Pancreas (tissue), 10 donors: Measurements from ENCODE around the gene TMOD2. TPM values are rescaled to one million over a fixed set of nuclear protein-coding genes. Genes with fewer than 3 reads are reported as not detected.

Experiments
- ATAC-seq, 4 donors: fragments of 200-7000 bp; cut with Tn5 transposase; one replicate each; pipeline versions ENCODE4 v1.8.0 to v1.9.1; 2020; ENCODE audit warnings: mild to moderate bottlenecking in 4 of 4, moderate library complexity in 4 of 4
- DNase-seq, 6 donors: peaks; one replicate each; pipeline ENCODE4 v3.0.0-alpha.2; 2020
- FAIRE-seq: peaks from 2 replicates; lab custom pipeline; 2012; peaks lifted over from hg19 to GRCh38; lab: Jason Lieb, UNC
- H3K27ac ChIP-seq, 4 donors: fragments of 200-600 bp; sonication (generic); 1 replicate in 3 of 4; 2 replicates in 1 of 4; pipeline versions ENCODE4 v1.5.0 to v1.8.0; 2020
- H3K27me3 ChIP-seq, 4 donors: fragments of 200-600 bp; one replicate each; pipeline ENCODE4 v1.8.0; 2021
- H3K36me3 ChIP-seq, 3 donors: fragments of 200-600 bp; sonication (generic) in 1 of 3; one replicate each; pipeline versions ENCODE4 v1.5.0 to v1.8.0; 2020 to 2021
- H3K4me1 ChIP-seq, 3 donors: fragments of 200-600 bp; one replicate each; pipeline ENCODE4 v1.8.0; 2021
- H3K4me3 ChIP-seq, 4 donors: fragments of 200-600 bp; sonication (generic) in 2 of 4; one replicate each; pipeline versions ENCODE4 v1.5.0 to v1.8.0; 2020 to 2021
- H3K9me3 ChIP-seq, 4 donors: fragments of 200-600 bp; one replicate each; pipeline ENCODE4 v1.8.0; 2021
- CTCF ChIP-seq, 4 donors: fragments of 200-600 bp; sonication (generic) in 3 of 4; IDR thresholded peaks; one replicate each; pipeline versions ENCODE4 v1.5.0 to v1.8.0; 2021; ENCODE audit warnings: antibody characterized with exemption in 4 of 4
- WGBS, 2 donors: extraction: QIAGEN DNeasy Blood & Tissue Kit; methylation state at CpG; one replicate each; pipeline ENCODE4 v1.1.7; 2013; 5-methylcytosine and 5-hydroxymethylcytosine counted together
- intact Hi-C, 3 donors: fragments of 100-400 bp; cut with DNase I; formaldehyde crosslinking; loops; one replicate each; pipeline versions ENCODE4 v1.11.1 to v1.14.2; 2022
- polyA plus RNA-seq, 2 donors: library from polyadenylated mRNA; stranded (reverse); fragments of 200-250 nt; gene quantifications; one replicate each; pipeline ENCODE4 v1.2.3, GENCODE V29; 2013
- total RNA-seq, 6 donors: library from RNA; stranded (reverse); fragmentation: NEBNext Ultra II Directional in 4 of 6; extraction: Animal tissue kit (Norgen Biotek cat#: 25700) in 4 of 6; gene quantifications; one replicate each; pipeline versions ENCODE4 v1.2.1 to v1.2.4, GENCODE V29; 2021 to 2023
- donor health status: healthy with polysubstance abuse.
- donor health status: DM: no; HTN: no; CAD: no; lungs with moderate emphysema.
- donor health status: DM: no; HTN: no; CAD: no.
- donor health status: control.
- donor health status: control.
- donor health status: Bipolar disorder and iron deficiency.
- donor health status: DM: yes; HTN: yes; CAD: no.
- donor health status: DM: no; HTN: no; CAD: no.
- donor health status: DM: no; HTN: no; CAD: no.
- donor health status: DM: yes; HTN: yes; CAD: no.

TMOD2 gene
- total and polyA plus RNA-seq, 8 donors = 1.1 to 6.8 (median 3.3) TPM

GRCh38 chr15:51848811-51849210, 97.4 kb downstream of the TMOD2 start:
- ATAC-seq = no peak
- Histone ChIP-seq H3K36me3 (no peaks in the 10 kb centered on the region), H3K4me1 (peaks cover 17 to 38% (median 28%) of the 10 kb centered on the region in 3 donors), H3K9me3 (no peaks in the 10 kb centered on the region), H3K27ac (no peak overlapping the region), H3K4me3 (no peak overlapping the region), H3K27me3 (no peaks in the 10 kb centered on the region)
- DNase-seq = no peak
- FAIRE-seq = no peak
- no peak for TF ChIP-seq CTCF (IDR thresholded peaks at IDR 0.05)
- WGBS, 2 donors = 41 to 48% methylated on average over 3 of the region's 3 CpGs
- intact Hi-C loops = no loop called here

- intact Hi-C loops = no loop called here
- H3K36me3 ChIP-seq = no peaks in the 10 kb centered on the region
- peaks cover 10 to 27% (median 17%) of the 10 kb centered on the region in 3 donors for H3K4me1 ChIP-seq
- ATAC-seq (no peak), FAIRE-seq (no peak), DNase-seq (no peak)
- H3K27me3 ChIP-seq = no peaks in the 10 kb centered on the region
- TF ChIP-seq CTCF (IDR thresholded peaks at IDR 0.05) = no peak
- no peaks in the 10 kb centered on the region for H3K9me3 ChIP-seq
- H3K27ac ChIP-seq = no peak overlapping the region
- WGBS, 2 donors = 95% methylated on average over 3 of the region's 3 CpGs
- H3K4me3 ChIP-seq = no peak overlapping the region
Observed at GRCh38 chr15:51849860-51850259, 98.5 kb downstream of the TMOD2 start.

GRCh38 chr15:51853998-51854397, 102.6 kb downstream of the TMOD2 start:
- peaks cover 4 to 9% (median 6%) of the 10 kb centered on the region in 3 donors for H3K4me1 ChIP-seq
- no peak overlapping the region for H3K27ac ChIP-seq
- no peak overlapping the region for H3K4me3 ChIP-seq
- intact Hi-C loops = no loop called here
- no peak for DNase-seq
- H3K27me3 ChIP-seq = no peaks in the 10 kb centered on the region
- 73 to 87% methylated on average over 2 of the region's 2 CpGs for WGBS, 2 donors
- ATAC-seq = no peak
- no peaks in the 10 kb centered on the region for H3K9me3 ChIP-seq
- no peak for TF ChIP-seq CTCF (IDR thresholded peaks at IDR 0.05)
- no peaks in the 10 kb centered on the region for H3K36me3 ChIP-seq
- no peak for FAIRE-seq

GRCh38 chr15:51855612-51856011, 104.2 kb downstream of the TMOD2 start:
- Histone ChIP-seq H3K36me3 (no peaks in the 10 kb centered on the region), H3K9me3 (no peaks in the 10 kb centered on the region), H3K27ac (no peak overlapping the region), H3K27me3 (no peaks in the 10 kb centered on the region), H3K4me3 (no peak overlapping the region), H3K4me1 (peaks cover 4 to 9% (median 6%) of the 10 kb centered on the region in 3 donors)
- intact Hi-C loops = no loop called here
- 91 to 100% methylated on average over 1 of the region's 1 CpG for WGBS, 2 donors
- peak in 2 of 4 donors; percentile 25 to 29 for ATAC-seq
- DNase-seq = no peak
- no peak for FAIRE-seq
- no peak for TF ChIP-seq CTCF (IDR thresholded peaks at IDR 0.05)

GRCh38 chr15:51856714-51857380, 105.5 kb downstream of the TMOD2 start:
- TF ChIP-seq CTCF (IDR thresholded peaks at IDR 0.05) = no peak
- Histone ChIP-seq H3K27ac (no peak overlapping the region), H3K9me3 (no peaks in the 10 kb centered on the region), H3K4me1 (peaks cover 4 to 9% (median 6%) of the 10 kb centered on the region in 3 donors), H3K4me3 (no peak overlapping the region), H3K27me3 (no peaks in the 10 kb centered on the region), H3K36me3 (no peaks in the 10 kb centered on the region)
- intact Hi-C loops = no loop called here
- ATAC-seq (peak in 3 of 4 donors; percentile 56 to 61 (median 59)), DNase-seq (no peak), FAIRE-seq (no peak)
- 66 to 72% methylated on average over 5 of the region's 5 CpGs for WGBS, 2 donors
